Chondrocyte (in vitro differentiated cells): ENCODE measurements around the gene IMMP2L. TPM values are rescaled to one million over a fixed set of nuclear protein-coding genes. Genes with fewer than 3 reads are reported as not detected.

Experiments
- DNase-seq: peaks from one replicate; pipeline ENCODE4 v3.0.0; 2021; ENCODE audit warnings: mixed read lengths, low spot score
- H3K27ac Mint-ChIP-seq: one replicate; pipeline ENCODE4 v1.8.0; 2021; ENCODE audit warnings: mild to moderate bottlenecking, moderate library complexity, mixed read lengths; ENCODE audit not compliant: unreplicated experiment
- H3K27me3 Mint-ChIP-seq: 2 replicates; pipeline ENCODE4 v1.8.0; 2021; ENCODE audit warnings: low read depth, mixed read lengths
- H3K36me3 Mint-ChIP-seq: 2 replicates; pipeline ENCODE4 v1.8.0; 2021; ENCODE audit warnings: low read depth, mixed read lengths
- H3K4me1 Mint-ChIP-seq: 2 replicates; pipeline ENCODE4 v1.8.0; 2021; ENCODE audit warnings: low read depth, mild to moderate bottlenecking, mixed read lengths
- H3K4me3 Mint-ChIP-seq: one replicate; pipeline ENCODE4 v1.8.0; 2021; ENCODE audit warnings: mild to moderate bottlenecking, moderate library complexity, mixed read lengths; ENCODE audit not compliant: unreplicated experiment
- H3K9me3 Mint-ChIP-seq: 2 replicates; pipeline ENCODE4 v1.8.0; 2021; ENCODE audit warnings: low read depth, mixed read lengths
- CTCF ChIP-seq: fragments of 200-600 bp; sonication (generic); IDR thresholded peaks from 2 replicates; pipeline ENCODE4 v1.5.0; 2021; ENCODE audit warnings: antibody characterized with exemption, mild to moderate bottlenecking, moderate library complexity
- total RNA-seq: library from RNA; stranded (reverse); gene quantifications from 3 replicates; pipeline ENCODE4 v1.2.1, GENCODE V29; 2021

Gene IMMP2L
- total RNA-seq, 1 donor from 2014 or later = 6.1 TPM

GRCh38 chr7:110650328-110650727 is 912.0 kb downstream of the IMMP2L start:
- H3K9me3 Mint-ChIP-seq = no peaks in the 10 kb centered on the region
- H3K27me3 Mint-ChIP-seq = no peaks in the 10 kb centered on the region
- H3K4me3 Mint-ChIP-seq = no peak overlapping the region
- H3K27ac Mint-ChIP-seq = no peak overlapping the region
- H3K36me3 Mint-ChIP-seq = no peaks in the 10 kb centered on the region
- H3K4me1 Mint-ChIP-seq = no peaks in the 10 kb centered on the region
- no peak for DNase-seq
- TF ChIP-seq CTCF = no peak

GRCh38 chr7:110647266-110647665 is 915.0 kb downstream of the IMMP2L start:
- no peak for TF ChIP-seq CTCF
- H3K27ac Mint-ChIP-seq = no peak overlapping the region
- no peaks in the 10 kb centered on the region for H3K9me3 Mint-ChIP-seq

GRCh38 chr7:110646804-110647203 is 915.5 kb downstream of the IMMP2L start:
- Mint-ChIP-seq H3K4me1 (peaks cover 6% of the 10 kb centered on the region), H3K36me3 (no peaks in the 10 kb centered on the region), H3K4me3 (no peak overlapping the region), H3K27ac (no peak overlapping the region), H3K9me3 (no peaks in the 10 kb centered on the region), H3K27me3 (no peaks in the 10 kb centered on the region)
- no peak for TF ChIP-seq CTCF
- DNase-seq = no peak

More at GRCh38 chr7:110647266-110647665, 915.0 kb downstream of the IMMP2L start:
- Mint-ChIP-seq H3K36me3 (no peaks in the 10 kb centered on the region), H3K27me3 (no peaks in the 10 kb centered on the region), H3K4me1 (peaks cover 6% of the 10 kb centered on the region), H3K4me3 (no peak overlapping the region)
- DNase-seq = no peak

- no peak for TF ChIP-seq CTCF
- Mint-ChIP-seq H3K36me3 (no peaks in the 10 kb centered on the region), H3K4me1 (peaks cover 6% of the 10 kb centered on the region), H3K4me3 (no peak overlapping the region), H3K27me3 (no peaks in the 10 kb centered on the region), H3K27ac (no peak overlapping the region), H3K9me3 (no peaks in the 10 kb centered on the region)
- DNase-seq = no peak
Measured at GRCh38 chr7:110645616-110646015, 916.7 kb downstream of the IMMP2L start.

- peaks cover 1% of the 10 kb centered on the region for H3K27me3 Mint-ChIP-seq
- peaks cover 6% of the 10 kb centered on the region for H3K4me1 Mint-ChIP-seq
- H3K9me3 Mint-ChIP-seq = no peaks in the 10 kb centered on the region
- no peaks in the 10 kb centered on the region for H3K36me3 Mint-ChIP-seq
- no peak for DNase-seq
- no peak overlapping the region for H3K4me3 Mint-ChIP-seq
- H3K27ac Mint-ChIP-seq = no peak overlapping the region
- TF ChIP-seq CTCF = no peak
Measured at GRCh38 chr7:110645060-110645459, 917.2 kb downstream of the IMMP2L start.
